SK-N-SH treated with all-trans-retinoic acid at 6 μM for 48 hours (cell line): ENCODE data around the gene THEMIS.

ENCODE experiments used
- CREB5 ChIP-seq: fragments of 250-450 bp; sonication (Bioruptor Pico); IDR thresholded peaks from 2 replicates; pipeline ENCODE4 v1.5.1; 2020; ENCODE audit warnings: low read depth, mild to moderate bottlenecking, moderate library complexity
- CSRNP3 ChIP-seq: fragments of 250-450 bp; sonication (Bioruptor Pico); IDR thresholded peaks from 2 replicates; pipeline ENCODE4 v1.5.1; 2021; ENCODE audit warnings: mild to moderate bottlenecking, moderate library complexity
- PATZ1 ChIP-seq: fragments of 250-450 bp; sonication (Bioruptor Pico); IDR thresholded peaks from 2 replicates; pipeline ENCODE4 v1.8.0; 2020; ENCODE audit warnings: mild to moderate bottlenecking, moderate library complexity, borderline replicate concordance
- TOX ChIP-seq: fragments of 250-450 bp; sonication (Bioruptor Pico); IDR thresholded peaks from 2 replicates; pipeline ENCODE4 v1.8.0; 2021; ENCODE audit warnings: mild to moderate bottlenecking, moderate library complexity, borderline replicate concordance
- ZC3H10 ChIP-seq: fragments of 250-450 bp; sonication (Bioruptor Pico); IDR thresholded peaks from 2 replicates; pipeline ENCODE4 v1.5.1; 2021; ENCODE audit warnings: mild to moderate bottlenecking, moderate library complexity
- ZNF565 ChIP-seq: fragments of 450-650 bp; formaldehyde crosslinking; conservative IDR thresholded peaks from 2 replicates; pipeline ENCODE4 v1.5.0; 2020; ENCODE audit warnings: low read depth, mild to moderate bottlenecking, moderate library complexity

- no peak for TF ChIP-seq TOX
- no peak for TF ChIP-seq CREB5 (CRISPR knock-in tag)
- no peak for TF ChIP-seq PATZ1 (CRISPR knock-in tag)
- TF ChIP-seq ZNF565 = no peak
- TF ChIP-seq CSRNP3 = no peak
- TF ChIP-seq ZC3H10 (CRISPR knock-in tag) = no peak
Observed at GRCh38 chr6:127761084-127761483, 139.8 kb downstream of the THEMIS start.
